NCI-H345 (cell line): ENCODE results near the gene KCNK5.
A peak's percentile ranks its signal among the peaks of the same experiment; 100 is the strongest.

Experiments used
- DNase-seq: peaks from one replicate; lab custom pipeline; 2025; lab: John Stamatoyannopoulos, UW

Gene KCNK5

GRCh38 chr6:39197922-39198500 is 31.3 kb downstream of the KCNK5 start:
- DNase-seq = no peak

GRCh38 chr6:39197521-39197920 is 31.8 kb downstream of the KCNK5 start:
- no peak for DNase-seq

- DNase-seq = no peak
These were observed 32.6 kb downstream of the KCNK5 start for GRCh38 chr6:39196673-39197091.

DNA sequence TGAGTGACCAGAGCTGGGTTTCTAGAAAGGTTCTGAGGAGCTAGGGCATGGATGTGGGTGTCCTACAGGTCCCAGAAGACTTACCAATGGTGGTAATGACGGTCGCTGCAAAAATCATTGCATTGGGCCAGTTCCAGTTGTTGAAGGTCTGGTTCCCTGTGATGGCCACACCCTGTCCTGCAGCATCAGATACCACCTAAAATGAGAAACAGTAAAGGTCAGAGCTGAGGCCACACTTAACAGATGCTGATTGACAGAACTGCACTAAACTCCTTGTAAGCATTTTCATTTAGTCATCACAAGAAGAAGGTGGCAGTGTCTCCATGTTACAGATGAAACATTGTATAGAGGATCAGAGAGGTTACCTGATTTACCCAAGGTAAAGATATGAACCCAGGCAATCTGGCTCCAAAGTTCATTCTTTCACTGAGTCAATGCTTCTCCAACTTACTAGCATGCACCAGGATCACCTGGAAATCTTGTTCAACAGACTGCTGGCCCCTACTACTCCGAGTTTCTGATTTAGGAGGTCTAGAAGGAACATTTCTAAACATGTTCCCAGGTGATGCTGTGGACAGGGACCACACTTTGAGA is 33.4 kb downstream of the KCNK5 start:
- no peak for DNase-seq

GRCh38 chr6:39194466-39194865 is 34.8 kb downstream of the KCNK5 start:
- DNase-seq = no peak

- no peak for DNase-seq
These were observed 36.0 kb downstream of the KCNK5 start for GRCh38 chr6:39193201-39193791.

- no peak for DNase-seq
These were observed 36.5 kb downstream of the KCNK5 start for GRCh38 chr6:39192736-39193135.

DNA sequence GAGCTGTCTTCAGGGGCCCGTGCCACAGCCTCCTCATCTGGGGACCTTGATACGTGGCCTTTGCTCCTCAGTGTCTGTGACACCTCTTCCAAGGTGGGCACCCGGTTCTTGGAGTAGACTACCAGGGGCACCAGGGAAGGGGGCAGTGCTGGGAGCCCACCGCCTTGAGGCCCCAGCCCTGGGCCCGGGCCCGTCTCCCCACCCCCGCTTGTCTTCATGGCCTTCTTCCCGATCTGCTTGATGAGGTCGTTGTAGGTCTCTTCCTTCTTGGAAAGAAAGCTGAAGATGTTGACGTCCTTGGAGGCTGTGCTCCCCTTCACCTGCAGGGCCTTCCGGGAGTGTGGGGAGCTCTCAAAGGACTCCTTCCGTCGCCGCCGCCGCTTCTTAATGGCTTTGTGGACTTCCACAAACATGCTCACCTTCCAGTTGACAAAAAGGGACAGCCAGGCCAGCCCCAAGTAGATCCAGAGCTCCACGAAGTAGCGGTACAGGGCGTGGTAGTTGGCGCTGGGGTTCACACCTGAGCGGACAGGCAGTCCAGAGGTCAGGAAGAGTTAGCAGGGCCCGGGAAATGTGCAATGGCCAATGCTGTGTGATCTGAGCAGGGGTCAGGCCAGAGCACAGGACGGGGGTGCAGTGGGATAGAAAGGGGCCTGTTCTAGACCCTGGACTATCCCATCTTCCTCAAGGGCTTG is 37.9 kb downstream of the KCNK5 start:
- no peak for DNase-seq

GRCh38 chr6:39190545-39191235 is 38.6 kb downstream of the KCNK5 start:
- DNase-seq = no peak

DNA sequence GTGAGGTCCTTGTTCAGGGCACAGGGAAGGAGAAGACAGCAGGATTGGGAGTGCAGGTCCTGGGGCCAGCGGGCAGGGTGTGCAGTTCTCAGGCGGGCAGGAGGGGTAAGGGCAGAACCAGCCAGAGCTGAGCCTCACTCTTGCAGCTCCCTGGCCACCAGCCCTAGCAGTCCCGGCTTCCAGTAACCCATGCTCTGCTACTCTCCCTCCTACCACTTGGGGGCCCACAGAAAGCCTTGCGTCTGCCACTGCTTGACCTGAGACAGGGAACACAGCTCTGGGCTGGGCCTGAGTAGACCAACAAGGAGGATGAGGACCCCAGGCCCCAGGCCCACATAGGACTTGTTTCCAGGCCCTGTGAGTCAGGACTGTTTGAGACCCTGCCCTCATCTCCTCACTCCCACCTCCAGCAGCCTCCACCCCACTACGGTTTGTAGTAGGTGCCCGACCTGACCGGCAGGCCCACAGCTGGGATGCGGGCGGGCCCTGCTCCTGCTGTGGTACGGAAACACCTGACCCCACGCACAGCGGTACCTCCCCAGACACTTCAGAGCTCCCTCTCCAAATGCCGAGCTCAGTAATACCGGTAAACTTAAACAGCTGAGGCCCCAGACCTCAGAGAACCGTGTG is 39.2 kb downstream of the KCNK5 start:
- DNase-seq = no peak

DNA sequence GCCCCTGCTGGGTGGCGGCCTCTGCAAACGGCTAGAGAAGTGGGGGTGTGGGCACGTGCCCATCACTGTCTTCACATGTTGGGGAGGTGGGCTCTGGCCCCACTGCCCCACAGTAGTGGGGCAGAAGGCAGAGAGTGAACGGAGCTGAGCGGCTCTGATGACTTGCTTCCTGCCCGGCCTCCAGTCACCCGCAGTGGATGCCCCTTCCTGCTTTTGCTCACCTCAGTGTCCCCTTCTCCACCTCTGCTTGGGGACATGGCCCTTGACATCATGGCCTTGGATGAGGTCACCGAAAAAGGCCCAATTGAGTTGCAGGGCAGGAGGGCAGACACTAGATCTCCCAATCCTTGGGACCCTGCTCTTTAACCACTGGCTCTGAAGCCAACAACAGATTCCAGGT is 40.1 kb downstream of the KCNK5 start:
- DNase-seq = no peak

- DNase-seq = no peak
These were observed 40.7 kb downstream of the KCNK5 start for GRCh38 chr6:39188571-39188970.

DNA sequence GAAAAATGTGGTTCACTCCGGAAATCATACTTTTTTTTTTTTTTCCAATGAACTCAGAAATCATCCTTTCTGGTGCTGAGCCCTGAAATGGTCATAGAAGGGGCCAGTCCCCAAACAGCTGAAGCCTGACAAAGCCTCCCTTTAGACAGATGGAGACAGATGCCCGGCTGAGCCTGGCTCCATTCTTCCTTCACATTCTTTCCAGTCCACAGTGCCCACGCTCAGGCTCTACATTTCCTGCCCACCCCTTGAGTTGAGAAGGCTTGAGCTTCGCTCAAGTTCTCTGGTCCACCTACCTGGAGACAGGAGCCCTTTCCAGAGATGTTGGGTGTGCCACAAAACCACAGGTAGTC is 41.2 kb downstream of the KCNK5 start:
- no peak for DNase-seq

GRCh38 chr6:39184906-39185580 is 44.2 kb downstream of the KCNK5 start:
- no peak for DNase-seq

DNA sequence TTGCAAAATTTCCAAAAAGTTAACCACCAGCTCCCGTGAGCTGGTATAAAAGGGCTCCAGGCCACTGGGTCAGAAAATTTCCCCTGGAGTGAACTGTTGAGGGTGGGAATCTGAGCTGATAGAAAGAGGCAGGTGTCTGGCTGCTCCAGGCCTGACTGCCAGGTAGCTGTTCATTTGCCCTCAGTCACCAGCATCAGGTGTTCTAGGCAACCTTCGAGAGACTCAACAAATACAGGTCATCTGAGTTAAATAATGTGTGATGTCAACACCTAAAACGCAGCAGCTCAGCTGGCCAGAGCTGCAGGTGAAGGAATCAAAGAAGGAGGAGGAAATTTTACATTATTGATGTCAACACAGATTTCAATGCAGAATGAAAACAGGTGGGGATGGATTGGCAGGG is 46.7 kb downstream of the KCNK5 start:
- DNase-seq = peak; percentile 11

DNA sequence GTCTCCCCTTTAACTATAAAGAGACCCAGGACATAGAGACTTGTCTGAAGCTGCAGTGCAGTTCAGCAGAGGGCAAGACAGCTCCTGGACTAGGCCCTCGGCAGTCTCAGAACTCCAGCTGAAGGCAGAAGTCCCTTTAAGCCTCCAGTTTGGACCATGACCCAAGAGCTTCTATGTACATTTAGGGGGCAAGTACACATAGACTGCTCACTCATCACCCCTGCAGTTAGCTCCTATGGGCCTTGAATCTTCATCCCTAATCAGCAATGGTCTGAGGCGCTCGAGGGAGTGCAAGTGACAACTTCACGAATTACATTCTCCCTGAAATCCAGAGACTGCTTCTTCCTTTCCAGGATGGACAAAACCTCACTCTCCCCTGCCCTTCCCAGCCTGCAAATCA is 47.4 kb downstream of the KCNK5 start:
- no peak for DNase-seq

DNA sequence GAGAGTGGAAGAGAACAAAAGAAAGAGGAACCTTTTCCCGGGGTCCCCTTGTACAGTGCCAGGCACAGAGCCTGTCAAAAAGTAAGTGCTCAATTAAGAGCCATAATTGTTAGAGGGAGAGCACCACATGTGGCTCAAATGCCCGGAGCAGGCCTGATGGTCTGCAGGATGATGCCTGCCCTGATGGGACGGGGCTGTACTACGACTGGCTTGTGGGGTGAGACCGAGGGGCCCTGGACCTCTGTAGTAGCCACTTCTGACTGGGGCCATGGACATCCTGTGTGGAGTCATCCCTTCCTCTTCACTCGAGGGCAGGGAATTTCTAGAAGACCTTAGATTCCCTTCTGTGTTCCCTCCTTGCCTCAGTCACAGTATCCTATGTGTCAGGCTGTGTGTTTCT is 47.9 kb downstream of the KCNK5 start:
- no peak for DNase-seq

DNA sequence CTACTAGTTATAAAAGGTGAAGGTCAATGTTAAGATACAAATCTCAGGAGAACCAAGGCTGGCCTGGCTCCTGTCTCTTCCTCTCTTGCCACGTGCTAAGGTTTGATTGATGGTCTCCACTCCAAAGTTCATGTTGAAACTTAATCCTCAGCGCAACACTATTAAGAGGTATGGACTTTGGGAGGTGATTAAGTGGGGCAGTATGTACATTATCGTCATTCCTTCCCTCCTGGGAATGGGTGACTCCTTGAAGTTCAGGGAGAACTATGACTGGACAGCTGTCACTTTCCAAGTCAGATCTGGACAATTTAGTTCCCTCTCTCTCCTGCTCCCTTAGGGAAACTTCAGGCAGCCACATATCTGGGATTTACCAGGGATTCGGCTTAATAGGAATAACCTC is 50.5 kb downstream of the KCNK5 start:
- DNase-seq = no peak

DNA sequence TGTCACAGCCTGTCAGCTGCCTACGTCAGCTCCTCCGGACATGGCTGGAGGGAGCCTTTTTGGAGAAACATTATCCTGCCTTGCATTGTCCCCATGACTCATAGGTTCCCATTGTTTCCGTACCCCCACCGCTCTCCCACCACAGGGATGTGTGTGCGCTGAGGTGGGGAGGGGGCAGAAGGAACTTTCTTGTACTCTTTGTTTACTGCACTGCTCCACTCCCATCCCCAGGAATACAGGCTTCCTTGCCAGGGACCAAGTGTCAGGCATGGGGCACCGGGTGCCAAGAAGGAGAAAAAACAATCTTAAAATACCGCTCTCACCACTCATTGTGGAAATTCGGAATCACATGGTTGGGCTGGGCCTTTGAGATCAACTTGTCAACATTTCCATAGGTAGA is 51.0 kb downstream of the KCNK5 start:
- DNase-seq = no peak

DNA sequence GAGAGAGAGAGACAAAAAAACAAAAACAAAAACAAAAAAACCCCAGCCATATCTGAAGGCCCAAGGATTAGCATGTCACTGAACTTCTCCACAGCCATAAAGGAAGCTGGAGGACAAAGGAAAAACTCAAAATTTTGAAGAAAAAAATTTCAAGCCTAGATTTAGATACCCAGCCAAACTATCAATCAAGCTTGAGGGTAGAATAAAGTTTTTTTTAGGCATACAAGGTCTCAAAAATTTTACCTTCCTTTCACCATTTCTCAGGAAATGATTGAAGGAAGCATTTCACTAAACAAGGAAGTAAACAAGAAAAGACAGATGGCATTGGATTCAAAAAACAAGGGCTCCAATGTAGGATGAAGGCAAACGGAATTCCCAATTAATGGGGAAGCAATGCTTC is 52.1 kb downstream of the KCNK5 start:
- no peak for DNase-seq

DNA sequence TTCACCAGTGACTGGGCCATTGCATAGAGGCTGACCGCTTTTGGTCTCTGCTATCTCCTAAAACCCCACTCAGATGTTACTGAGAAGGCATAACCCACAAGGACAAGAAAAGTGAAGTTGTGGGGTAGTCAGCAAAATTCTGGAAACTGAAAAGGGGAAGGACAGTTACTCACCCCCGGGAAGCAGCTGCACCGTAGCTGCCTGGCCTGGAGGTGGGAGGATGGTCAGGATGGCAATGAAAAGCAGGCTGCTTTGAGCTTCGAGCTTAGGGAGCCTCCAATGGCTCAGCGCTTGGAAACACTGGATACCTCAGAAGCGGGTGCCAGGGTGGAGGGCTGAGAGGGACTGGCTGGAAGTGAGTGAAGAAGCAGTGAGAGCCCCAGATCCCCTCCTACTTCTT is 56.0 kb downstream of the KCNK5 start:
- DNase-seq = no peak

DNA sequence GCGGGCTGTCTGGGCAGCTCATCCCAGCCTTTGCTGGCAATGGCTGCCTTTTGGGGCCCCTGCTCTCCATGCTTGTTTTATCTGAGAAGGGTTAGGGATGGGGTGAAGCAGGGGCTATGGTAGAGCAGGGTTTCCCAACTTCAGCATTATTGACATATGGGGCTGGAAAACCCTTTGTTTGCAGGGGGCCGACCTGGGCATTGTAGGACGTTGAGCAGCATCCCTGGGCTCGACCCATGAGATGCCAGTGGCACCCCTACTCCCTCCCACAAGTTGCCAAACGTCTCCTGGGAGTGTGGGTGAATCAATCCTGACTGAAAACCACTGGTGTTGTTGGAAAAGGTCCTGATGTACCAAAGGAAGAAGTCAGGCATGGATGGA is 56.9 kb downstream of the KCNK5 start:
- DNase-seq = no peak
